OCI-LY1 (cell line): ENCODE data around the gene MTIF3.

Source experiments
- H2AFZ ChIP-seq: fragments of 200-600 bp; sonication (generic), shearing (Covaris generic); 2 replicates; pipeline ENCODE4 v1.6.0; 2014; ENCODE audit warnings: antibody characterized with exemption, mild to moderate bottlenecking, low read length
- H3F3A ChIP-seq: fragments of 200-600 bp; sonication (generic), shearing (Covaris generic); 2 replicates; pipeline ENCODE4 v1.6.0; 2014; ENCODE audit warnings: mild to moderate bottlenecking, antibody characterized with exemption, low read length, moderate library complexity; ENCODE audit not compliant: insufficient read depth
- H3K27ac ChIP-seq: fragments of 200-600 bp; sonication (generic); 2 replicates; pipeline ENCODE4 v1.5.1; 2014; ENCODE audit warnings: low read length, mixed run types, mild to moderate bottlenecking, low read depth; ENCODE audit not compliant: poor library complexity, severe bottlenecking
- H3K27me3 ChIP-seq: fragments of 200-600 bp; sonication (generic); 2 replicates; pipeline ENCODE4 v1.6.0; 2014; ENCODE audit warnings: antibody characterized with exemption, mild to moderate bottlenecking, low read length, moderate library complexity; ENCODE audit not compliant: insufficient read depth
- H3K36me3 ChIP-seq: fragments of 200-600 bp; sonication (generic); 2 replicates; pipeline ENCODE4 v1.6.1; 2014; ENCODE audit warnings: mild to moderate bottlenecking, antibody characterized with exemption, low read length, moderate library complexity, mixed read lengths; ENCODE audit not compliant: insufficient read depth
- H3K4me1 ChIP-seq: fragments of 200-600 bp; sonication (generic); 2 replicates; pipeline ENCODE4 v1.5.1; 2014; ENCODE audit warnings: mild to moderate bottlenecking, low read length, moderate library complexity; ENCODE audit not compliant: insufficient read depth, severe bottlenecking
- H3K4me2 ChIP-seq: fragments of 200-600 bp; sonication (generic), shearing (Covaris generic); 2 replicates; pipeline ENCODE4 v1.6.1; 2014; ENCODE audit warnings: low read length
- H3K4me3 ChIP-seq: fragments of 200-600 bp; sonication (generic); 2 replicates; pipeline ENCODE4 v1.5.1; 2014; ENCODE audit warnings: low read length, low read depth, mild to moderate bottlenecking, mixed read lengths; ENCODE audit not compliant: poor library complexity, severe bottlenecking
- H3K79me2 ChIP-seq: fragments of 200-600 bp; shearing (Covaris generic); 2 replicates; pipeline ENCODE4 v1.6.1; 2016; ENCODE audit warnings: mixed run types, low read length, mixed read lengths; ENCODE audit not compliant: insufficient read depth
- H3K9ac ChIP-seq: fragments of 200-600 bp; sonication (generic), shearing (Covaris generic); 2 replicates; pipeline ENCODE4 v1.6.1; 2014; ENCODE audit warnings: mild to moderate bottlenecking, low read length, mixed read lengths
- H3K9me2 ChIP-seq: fragments of 200-600 bp; sonication (generic), shearing (Covaris generic); 2 replicates; pipeline ENCODE4 v1.6.1; 2014; ENCODE audit warnings: low read depth, mild to moderate bottlenecking, low read length, mixed read lengths
- H3K9me3 ChIP-seq: fragments of 200-600 bp; shearing (Covaris generic); 2 replicates; pipeline ENCODE4 v1.6.1; 2014; ENCODE audit warnings: low read length, mixed read lengths
- H4K20me1 ChIP-seq: fragments of 200-600 bp; sonication (generic), shearing (Covaris generic); 2 replicates; pipeline ENCODE4 v1.6.0; 2016; ENCODE audit warnings: mild to moderate bottlenecking, low read length; ENCODE audit not compliant: insufficient read depth
- CTCF ChIP-seq: fragments of 200-600 bp; sonication (generic), shearing (Covaris generic); IDR thresholded peaks from 2 replicates; pipeline ENCODE4 v1.5.1; 2017; ENCODE audit warnings: mild to moderate bottlenecking, antibody characterized with exemption, low read length, moderate library complexity, mixed read lengths
- EZH2 ChIP-seq: fragments of 200-600 bp; sonication (generic), shearing (Covaris generic); IDR thresholded peaks from 2 replicates; pipeline ENCODE4 v1.8.0; 2017; ENCODE audit warnings: borderline replicate concordance, mixed run types, mild to moderate bottlenecking, antibody characterized with exemption, low read length, moderate library complexity, mixed read lengths

The MTIF3 gene

GRCh38 chr13:27423333-27423732 lies 27.0 kb downstream of the MTIF3 start:
- peaks cover 22% of the 10 kb centered on the region for H3K36me3 ChIP-seq
- H4K20me1 ChIP-seq, result no peaks in the 10 kb centered on the region
- H3F3A ChIP-seq, result no peaks in the 10 kb centered on the region
- H3K9me3 ChIP-seq, result no peaks in the 10 kb centered on the region
- H2AFZ ChIP-seq, result no peak overlapping the region
- no peak overlapping the region for H3K27ac ChIP-seq
- H3K9ac ChIP-seq, result no peak overlapping the region; the same call in 1 of the 2 replicates
- TF ChIP-seq EZH2, result no peak
- no peak for TF ChIP-seq CTCF
- H3K4me1 ChIP-seq, result peaks cover 23% of the 10 kb centered on the region
- no peaks in the 10 kb centered on the region for H3K9me2 ChIP-seq
- H3K79me2 ChIP-seq, result peaks cover 29% of the 10 kb centered on the region
- no peak overlapping the region for H3K4me3 ChIP-seq
- H3K27me3 ChIP-seq, result 0 out of 2 replicates have a peak, but pooled peaks cover 5% of the 10 kb centered on the region
- H3K4me2 ChIP-seq, result no peak overlapping the region

- peaks cover 16% of the 10 kb centered on the region for H3K79me2 ChIP-seq
- H3K9ac ChIP-seq, result no peak overlapping the region
- H3F3A ChIP-seq, result no peaks in the 10 kb centered on the region
- H4K20me1 ChIP-seq, result no peaks in the 10 kb centered on the region
- TF ChIP-seq CTCF (no peak), EZH2 (no peak)
- H3K27me3 ChIP-seq, result 0 out of 2 replicates have a peak, but pooled peaks cover 6% of the 10 kb centered on the region
- H3K4me2 ChIP-seq, result no peak overlapping the region
- H3K4me1 ChIP-seq, result peaks cover 9% of the 10 kb centered on the region
- H3K4me3 ChIP-seq, result no peak overlapping the region
- no peaks in the 10 kb centered on the region for H3K9me2 ChIP-seq
- H3K27ac ChIP-seq, result no peak overlapping the region
- peaks cover 2% of the 10 kb centered on the region for H3K36me3 ChIP-seq
- H3K9me3 ChIP-seq, result no peaks in the 10 kb centered on the region
- H2AFZ ChIP-seq, result no peak overlapping the region
These were observed 29.1 kb downstream of the MTIF3 start for GRCh38 chr13:27421101-27421871.

- Histone ChIP-seq H3K27ac (no peak overlapping the region), H2AFZ (no peak overlapping the region), H4K20me1 (no peaks in the 10 kb centered on the region), H3K9ac (no peak overlapping the region), H3K9me2 (no peaks in the 10 kb centered on the region), H3K79me2 (no peaks in the 10 kb centered on the region), H3K4me1 (peaks cover 7% of the 10 kb centered on the region), H3K4me2 (no peak overlapping the region), H3K9me3 (no peaks in the 10 kb centered on the region), H3K27me3 (peaks cover 12% of the 10 kb centered on the region), H3K36me3 (no peaks in the 10 kb centered on the region; the same call in 1 of the 2 replicates), H3K4me3 (no peak overlapping the region), H3F3A (no peaks in the 10 kb centered on the region)
- TF ChIP-seq CTCF, result no peak
- no peak for TF ChIP-seq EZH2
These were observed 31.0 kb downstream of the MTIF3 start for GRCh38 chr13:27419328-27419727.
